ENCODE results near the gene RAB22A.
"Not testable (repeated sequence)": the region's sequence is repeated elsewhere in the genome, so short reads cannot be mapped to it uniquely, and the experiment has no call there.

RAB22A gene

DNA sequence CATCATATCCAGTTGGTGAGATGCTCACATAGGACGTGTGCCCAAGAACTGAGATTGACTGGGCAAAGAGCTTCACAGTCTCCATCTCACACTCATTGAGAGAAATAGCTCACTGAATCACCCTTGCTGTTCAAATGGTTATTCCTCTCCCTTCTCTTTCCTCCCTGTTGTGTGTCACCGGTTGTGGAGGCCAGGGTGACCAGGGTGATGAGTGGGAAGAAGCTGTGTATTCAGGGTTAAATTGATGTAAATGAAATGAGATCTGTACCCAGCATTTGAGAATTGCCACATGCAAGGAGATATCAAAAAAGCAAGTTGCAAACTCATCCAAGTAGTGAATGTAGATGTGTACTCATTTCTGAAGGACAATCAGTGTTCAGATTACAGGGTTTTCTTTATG, 43.0 kb downstream of the RAB22A start:
- no peak for DNase-seq

DNA sequence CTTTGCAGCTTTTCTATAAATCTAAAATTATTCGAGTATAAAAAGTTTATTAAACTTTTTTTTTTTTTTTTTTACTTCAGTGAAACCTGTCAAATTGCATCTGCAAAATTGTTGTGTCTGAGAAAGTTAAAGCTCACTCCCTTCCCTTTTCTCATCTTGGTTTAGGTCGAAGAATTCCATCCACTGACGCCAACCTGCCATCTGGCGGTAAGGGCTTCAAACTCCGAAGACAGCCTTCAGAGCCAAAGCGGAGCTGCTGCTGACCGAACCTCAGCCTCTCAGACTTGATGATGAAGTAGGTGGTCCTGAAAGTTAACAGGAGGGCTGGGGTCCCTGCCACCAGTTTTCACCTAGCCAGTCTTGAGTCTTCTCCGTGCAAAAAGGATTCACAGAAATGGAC, 49.9 kb downstream of the RAB22A start:
- DNase-seq: no peak

DNA sequence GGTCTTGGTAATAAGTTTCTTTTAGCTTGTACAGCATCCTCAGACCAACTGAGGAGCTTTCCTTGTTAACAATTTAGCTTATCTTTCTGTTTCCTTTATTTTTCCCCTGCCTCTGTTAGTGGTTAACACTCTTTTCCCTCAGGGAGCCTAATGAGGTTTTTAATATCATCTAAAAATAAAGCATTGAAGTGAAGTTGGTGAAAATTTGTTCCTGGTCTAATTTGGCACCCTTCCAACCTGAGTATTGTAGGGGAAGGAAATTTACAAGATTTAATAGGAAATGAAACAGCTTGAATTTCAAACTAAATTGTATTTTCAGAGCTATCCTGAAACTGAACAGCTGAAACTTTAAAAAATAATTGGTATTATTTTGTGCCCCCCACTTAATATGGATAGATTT, 51.4 kb downstream of the RAB22A start:
- no peak for DNase-seq

DNA sequence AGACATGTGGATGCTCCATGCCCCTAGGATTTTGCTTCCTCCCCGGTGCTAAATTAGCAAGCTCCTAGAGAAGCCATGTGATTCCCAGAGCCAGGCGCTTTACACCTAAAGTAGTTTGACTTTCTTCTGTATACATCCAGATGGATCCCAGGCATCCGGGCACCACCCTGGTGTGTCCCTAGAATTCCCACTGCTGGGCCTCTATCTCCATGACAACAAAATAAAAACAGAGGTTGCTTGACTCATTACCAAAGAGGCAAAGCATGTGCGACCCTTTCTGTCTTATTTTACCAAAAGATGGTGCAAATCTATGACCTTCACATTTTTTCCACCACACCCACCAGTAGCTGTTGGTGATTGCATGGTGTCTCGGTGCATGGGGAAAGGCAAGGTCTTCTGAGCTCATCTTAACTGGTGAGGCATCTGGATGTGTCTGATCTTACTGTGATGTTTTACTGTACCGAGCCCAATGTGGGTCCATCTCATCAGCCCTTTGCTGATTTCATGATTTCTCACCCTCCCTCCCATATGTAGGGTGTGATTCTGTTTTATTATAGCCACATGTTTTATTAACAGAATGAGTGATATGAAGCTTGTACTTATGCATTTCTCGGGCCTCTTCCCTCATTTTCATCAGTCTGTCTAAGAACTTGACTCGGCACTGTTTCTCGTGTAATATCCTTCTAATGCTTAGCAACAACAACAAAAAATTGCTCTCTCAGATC, 52.1 kb downstream of the RAB22A start:
- no peak for DNase-seq

DNA sequence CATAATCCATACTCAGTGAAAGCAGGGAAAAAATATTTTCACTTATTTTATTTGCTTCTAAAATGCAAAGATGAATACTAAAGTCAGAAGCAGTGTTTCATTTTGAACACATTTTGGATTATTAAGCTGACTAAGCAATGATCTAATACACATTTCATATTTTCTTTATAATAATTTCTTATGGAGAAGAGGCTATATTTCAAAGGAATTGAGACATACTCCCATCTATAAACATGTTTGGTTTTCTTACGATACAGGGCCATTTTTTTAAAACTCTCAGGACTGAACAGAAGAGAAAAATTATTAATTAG, 52.6 kb downstream of the RAB22A start:
- no peak for DNase-seq

DNA sequence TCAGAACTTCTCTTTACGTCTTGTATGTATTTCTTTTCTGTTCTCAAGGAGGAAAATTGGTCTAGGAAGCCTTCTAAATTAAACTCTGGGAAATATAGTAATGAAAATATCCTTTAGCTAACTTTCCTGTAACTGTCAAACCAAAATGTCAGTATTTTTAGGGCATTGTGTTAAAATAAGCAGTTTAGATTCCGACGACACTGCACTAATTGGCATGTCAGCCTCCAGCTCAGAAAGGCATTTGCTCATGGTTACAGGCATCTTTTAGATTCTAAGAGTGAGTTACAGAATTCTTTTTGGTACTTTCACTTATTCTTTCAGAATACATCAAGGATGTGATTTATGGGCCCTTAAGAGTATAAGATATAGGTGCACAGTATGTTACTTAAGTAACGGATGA, 53.5 kb downstream of the RAB22A start:
- no peak for DNase-seq

DNA sequence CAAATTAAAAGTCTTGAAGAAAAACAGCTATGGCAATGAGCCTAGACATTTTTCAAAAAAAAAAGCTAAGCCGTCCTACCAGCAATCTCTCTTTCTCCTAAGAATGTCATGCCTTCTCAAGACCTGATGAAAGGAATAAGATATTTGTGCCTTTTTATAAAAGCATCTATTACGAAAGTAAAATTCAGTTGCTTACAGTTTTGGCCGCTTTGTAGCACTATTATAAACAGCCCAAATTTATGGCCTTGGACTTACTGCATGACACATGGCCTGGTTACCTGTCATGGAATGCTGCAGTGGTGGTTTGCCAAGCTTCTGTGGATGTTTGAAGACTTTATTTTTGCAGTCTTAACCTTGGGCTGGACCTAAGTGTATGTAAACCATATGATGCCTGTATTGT, 57.4 kb downstream of the RAB22A start:
- DNase-seq: no peak

DNA sequence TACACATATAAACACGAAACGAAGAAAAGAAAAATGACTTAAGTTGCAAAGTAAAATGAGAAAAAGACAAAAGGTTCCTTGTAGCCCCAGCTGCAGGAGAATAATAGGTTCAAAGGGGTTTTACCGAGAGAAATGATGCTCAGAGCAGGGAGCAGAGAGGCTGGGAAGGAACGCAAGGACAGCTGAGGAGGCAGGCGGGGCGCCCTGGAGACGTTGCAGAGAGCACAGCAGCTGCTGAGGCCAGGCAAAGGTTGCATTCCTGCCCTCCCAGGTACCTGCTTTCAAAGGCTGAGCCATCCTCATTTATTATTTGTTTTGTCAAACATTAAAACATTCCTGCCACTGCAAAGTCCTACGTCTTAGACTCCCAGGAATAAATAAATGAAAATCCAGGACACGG, 63.3 kb downstream of the RAB22A start:
- no peak for DNase-seq

DNA sequence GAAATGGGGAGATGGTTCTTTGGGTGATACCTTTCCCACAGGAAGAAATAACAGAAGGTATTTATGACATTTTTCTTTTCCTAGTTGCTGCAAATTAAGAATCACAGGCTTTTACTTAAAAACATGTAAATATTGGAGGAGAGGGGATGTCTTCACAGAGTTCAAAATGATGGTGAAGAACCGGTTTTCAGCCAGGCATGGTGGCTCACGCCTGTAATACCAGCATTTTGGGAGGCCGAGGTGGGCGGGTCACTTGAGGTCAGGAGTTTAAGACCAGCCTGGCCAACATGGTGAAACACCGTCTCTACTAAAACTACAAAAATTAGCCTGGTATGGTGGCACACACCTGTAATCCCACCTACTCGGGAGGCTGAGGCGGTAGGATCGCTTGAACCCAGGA, 63.8 kb downstream of the RAB22A start:
- not testable (repeated sequence) for DNase-seq

DNA sequence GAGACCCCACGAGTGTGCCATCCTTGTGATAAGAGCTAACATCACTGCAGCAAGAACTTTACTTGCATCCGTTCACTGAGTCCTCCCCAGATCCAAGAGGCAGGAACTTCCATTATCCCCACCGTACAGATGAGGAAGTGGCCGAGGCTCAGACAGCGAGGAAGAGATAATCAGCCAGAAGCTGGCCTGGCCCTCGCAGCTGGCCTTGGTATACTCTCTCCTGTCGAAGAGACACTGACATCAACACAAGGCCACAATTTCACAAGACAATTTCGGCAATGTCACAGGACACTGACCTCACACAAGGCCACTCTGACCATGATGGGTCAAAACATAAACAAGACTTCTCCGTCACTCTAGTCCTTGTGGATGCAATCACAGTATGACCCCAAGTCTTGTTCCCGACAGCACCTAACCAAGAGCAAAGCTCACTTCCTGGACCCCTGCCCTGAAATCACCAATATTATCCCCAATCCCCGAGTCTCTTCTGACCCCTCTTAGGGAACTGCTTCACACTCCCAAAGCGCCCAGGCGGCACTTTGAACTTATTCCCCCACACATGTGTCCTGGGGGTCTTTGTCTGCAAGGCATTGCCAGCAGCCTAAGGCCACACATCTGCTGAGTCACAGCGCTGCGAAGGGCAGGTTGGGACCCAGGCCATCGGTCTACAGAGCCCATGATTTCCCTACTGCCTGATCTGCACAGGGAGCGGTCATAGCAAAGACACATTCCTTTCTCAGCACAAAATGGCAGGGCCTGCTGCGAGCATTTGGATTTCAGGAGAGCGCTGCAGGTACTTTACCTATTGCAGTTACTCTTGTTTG, 64.7 kb downstream of the RAB22A start:
- no peak for DNase-seq

DNA sequence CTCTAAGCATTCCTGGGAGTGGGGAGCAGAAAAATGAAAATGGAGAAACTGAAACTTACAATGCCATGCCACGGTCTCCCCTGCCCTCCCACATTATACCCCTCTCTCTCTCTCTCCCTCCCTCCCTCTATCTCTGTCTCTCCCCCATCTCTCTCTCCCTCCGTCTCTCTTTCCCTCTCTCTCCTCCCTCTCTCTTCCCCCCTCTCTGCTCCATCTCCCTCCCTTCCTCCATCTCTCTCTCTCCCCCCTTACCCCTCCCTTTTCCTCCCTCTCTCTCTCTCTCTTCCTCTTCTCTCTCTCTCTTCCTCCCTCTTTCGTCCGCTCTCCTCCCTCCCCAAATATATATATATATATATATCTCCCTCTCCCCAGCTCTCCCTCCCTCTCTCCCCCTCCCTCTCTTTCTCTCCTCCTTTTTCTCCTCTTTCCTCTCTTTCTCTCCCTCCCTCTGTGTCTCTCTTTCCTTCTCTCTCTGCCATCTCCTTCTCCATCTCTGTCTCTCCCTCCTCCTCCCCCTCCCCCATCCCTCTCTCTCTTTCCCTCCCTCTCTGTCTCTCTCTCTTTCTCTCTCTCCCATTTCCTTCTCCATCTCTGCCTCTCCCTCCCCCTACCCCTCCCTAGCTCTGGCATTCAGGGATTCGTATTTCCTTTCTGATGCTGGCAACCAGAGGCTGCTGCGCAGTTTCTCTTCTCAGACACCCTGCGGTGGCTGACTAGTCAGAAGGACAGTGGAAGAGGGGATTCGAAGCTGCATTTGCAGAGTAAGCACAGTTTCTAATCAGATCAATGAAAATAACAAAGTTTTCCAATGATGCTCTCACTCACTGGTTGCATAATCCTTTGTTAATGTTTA, 65.6 kb downstream of the RAB22A start:
- DNase-seq: no peak

DNA sequence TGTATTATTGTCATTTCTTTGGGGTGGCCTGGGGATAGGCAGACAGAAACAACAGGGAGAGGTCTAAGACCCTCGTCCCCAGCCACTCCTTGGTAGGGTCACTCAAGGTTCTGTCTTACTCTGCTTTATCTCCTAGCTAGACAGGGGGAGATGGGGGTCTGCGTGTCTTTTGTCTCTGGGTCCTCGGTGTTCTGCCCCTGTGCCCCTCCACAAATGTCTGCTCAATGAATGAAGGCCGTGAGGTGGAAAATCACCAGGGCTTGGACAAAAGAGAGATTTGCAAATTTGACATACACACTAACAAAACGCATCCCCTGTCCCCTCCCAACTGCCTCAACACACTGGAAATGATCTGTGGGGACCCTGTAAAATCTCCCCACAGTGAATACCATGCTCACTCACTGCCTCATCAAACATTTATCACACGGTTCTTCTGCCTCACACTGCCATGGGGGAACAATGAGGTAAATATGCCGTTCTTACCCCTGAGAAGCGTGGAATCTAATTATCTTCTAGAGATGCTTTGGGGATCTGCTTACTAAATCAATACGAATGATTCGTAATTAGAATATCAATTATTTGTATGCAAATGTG, 66.3 kb downstream of the RAB22A start:
- no peak for DNase-seq

DNA sequence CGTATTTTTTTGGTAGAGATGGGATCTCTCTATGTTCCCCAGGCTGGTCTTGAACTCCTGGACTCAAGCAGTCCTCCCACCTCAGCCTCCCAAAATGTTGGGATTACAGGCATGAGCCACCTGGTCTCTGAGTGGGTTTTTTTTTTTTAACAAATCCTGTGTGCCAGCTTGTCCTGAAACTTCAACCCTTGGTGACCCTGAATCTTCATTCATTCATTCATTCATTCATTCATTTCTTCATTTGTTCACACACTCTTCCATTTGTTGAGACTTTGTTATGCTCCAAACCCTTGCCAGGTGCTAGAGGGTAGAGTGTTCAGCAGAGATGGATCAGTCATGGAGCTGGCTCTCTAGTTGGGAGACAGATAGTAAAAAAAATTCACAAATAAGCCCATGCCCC, 67.5 kb downstream of the RAB22A start:
- no peak for DNase-seq

DNA sequence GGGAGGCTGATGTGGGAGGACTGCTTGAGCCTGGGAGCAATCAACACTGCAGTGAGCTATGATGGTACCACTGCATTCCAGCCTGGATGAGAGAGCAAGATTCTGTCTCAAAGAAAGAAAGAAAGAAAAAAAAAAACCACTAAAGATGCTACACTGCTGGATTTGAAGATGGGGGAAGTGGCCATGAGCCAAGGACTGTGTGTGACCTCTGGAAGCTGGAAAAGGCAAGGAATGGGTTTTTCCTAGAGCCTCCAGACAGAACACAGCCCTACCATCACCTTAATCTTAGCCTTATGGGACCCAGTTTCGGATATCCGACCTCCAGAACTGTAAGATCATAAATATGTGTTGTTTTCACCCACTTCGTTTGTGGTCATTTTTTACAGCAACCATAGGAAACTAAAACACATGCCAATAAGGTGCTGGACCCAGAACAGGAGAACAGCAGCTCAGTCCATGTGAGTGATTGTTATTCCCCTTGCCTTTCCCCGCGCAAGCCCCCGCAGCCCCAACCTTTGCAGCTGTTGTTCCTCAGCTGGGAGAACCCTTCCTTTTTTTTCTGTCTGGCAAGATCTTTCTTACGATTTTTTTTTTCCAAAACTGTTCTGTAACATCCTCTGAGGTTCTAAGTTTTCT, 68.4 kb downstream of the RAB22A start:
- no peak for DNase-seq

DNA sequence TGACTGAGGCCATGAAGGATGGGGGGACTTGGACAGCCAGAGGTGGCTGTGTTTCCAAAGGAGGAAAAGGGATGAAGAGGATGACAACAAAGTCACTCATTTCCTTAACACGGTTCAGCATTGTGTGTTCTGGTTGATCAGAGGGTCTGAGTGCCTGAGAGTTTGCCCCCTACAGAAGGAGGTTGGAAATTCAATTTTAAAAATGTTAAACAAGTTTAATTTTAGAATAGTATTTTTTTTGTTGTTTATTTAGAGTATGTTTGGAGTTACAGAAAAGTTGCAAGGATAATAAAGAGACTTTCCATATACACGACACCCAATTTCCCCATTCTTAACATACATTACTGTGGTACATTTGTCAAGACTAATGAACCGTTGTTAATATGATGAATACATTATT, 69.2 kb downstream of the RAB22A start:
- DNase-seq: no peak

DNA sequence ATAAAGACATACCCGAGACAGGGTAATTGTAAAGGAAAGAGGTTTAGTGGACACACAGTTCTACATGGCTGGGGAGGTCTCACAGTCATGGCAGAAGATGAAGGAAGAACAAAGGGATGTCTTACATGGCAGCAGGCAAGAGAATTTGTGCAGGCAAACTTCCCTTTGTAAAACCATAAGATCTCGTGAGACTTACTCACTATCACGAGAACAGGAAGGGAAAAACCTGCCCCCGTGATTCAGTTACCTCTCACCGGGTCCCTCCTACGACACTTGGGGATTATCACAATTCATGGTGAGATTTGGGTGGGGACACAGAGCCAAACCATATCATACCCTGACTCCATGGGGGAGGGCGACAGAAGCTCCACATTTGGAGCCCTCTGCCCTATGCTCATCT, 72.1 kb downstream of the RAB22A start:
- DNase-seq: no peak

DNA sequence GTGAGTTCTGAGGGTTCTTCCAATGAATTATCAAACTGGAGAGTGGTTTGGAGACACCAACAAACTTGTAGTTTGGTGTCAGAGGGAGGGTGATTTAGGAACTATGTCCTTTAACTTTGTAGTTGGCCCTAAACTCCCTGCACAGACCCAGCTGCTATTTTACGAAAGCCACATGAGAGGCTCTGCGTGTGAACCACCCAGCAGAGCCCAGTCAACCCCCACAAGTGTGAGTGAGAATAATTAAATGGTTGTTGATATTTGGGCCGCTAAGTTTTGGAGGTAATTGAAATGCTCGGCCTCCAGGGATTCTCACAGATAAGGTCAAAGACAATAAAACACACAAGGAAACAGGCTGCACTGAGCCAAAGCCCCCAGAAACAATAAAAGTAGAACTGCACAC, 72.6 kb downstream of the RAB22A start:
- DNase-seq: no peak

DNA sequence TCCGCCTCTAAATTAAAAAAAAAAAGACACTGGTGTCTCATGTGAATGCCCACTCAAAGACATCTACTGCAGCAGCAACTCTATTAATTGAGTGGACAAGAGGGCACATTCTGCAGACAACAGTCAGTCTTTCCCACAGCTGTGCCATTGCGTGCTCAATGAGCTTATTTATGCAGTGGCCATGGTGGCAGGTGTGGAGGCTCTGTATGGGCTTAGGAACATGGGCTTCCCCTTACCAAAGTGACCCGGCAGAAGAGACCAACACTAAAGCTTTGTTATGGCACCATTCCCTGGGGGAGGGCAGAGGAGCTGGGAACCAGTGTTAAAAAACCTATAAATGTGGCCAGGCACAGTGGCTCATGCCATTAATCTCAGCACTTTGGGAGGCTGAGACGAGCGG, 75.3 kb downstream of the RAB22A start:
- no peak for DNase-seq

DNA sequence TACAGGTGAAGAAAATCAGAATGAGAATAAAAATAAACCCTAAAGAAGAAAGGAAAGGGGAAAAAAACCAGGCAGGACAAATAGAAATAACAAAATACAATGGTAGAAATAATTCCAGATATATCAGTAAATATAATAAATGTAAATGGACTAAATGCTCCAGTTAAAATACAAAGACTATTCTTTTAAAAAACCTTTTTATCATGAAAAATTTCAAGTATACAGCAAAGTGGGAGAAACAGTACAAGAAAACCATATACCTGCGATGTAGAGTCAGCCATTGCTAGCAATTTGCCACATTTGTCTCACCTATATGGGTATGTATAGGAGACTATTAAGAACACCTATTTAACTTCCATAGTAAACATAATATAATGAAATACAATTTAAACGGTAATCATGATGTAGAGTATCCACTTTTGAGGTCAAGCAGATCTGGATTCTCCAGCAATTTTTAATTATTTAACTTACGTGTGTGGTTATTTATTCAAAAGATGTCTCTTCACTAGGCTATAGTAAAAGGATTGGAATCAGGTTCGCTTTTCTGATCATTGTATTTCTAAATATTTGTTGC, 78.6 kb downstream of the RAB22A start:
- no peak for DNase-seq

DNA sequence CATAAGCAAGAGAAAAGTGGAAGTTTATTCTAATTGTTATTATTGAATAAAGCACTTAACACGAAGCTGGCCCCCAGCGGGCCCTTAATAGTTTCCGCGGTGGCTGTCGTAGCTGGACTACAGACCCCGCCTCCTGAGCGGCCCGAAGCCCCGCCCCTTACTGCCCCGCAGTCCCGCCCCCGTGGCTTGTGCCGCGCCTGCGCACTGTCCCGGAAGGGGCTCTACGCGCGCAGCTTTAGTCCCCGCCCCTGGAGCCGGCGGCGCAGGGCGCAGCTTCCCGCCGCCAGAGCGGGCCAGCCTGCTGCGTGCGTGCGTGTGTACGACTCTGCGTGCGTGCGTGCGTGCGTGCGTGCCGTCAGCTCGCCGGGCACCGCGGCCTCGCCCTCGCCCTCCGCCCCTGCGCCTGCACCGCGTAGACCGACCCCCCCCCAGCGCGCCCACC, 79.4 kb downstream of the RAB22A start, which contains the start of gene VAPB:
Gene VAPB (plus strand): TSS at position 348 of the 442 bp plus-strand sequence. CDS start 231 bp downstream, outside the sequence.
- peak; percentile 80 for DNase-seq

DNA sequence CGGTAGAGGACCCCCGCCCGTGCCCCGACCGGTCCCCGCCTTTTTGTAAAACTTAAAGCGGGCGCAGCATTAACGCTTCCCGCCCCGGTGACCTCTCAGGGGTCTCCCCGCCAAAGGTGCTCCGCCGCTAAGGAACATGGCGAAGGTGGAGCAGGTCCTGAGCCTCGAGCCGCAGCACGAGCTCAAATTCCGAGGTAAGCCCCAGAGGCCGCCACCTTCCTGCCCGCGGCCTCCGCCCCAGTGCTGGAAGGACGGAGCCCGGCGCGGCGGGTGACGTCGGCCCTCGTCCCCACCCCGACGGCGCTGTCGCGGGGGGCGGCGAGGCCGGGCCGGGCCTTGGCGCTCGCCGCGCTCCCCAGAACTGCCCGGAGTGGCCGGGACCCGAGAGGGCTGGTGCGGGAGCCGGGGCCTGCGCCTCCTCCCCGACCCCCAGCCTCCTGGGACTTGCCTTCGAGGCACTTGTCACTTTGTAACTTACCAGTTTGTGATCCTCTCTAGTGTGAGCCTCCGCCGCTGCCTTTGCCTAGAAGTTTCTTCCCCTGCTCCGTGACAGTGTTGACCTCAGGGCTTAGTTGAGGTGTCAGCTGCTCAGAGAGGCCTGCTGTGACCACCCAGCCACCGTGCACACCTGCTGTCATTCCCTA, 79.9 kb downstream of the RAB22A start:
- no peak for DNase-seq
